GM12874 (cell line): ENCODE measurements around the gene SLC39A3.

Experiments used
- TF ChIP-seq, protein P1 (sequence below): IDR thresholded peaks from 2 replicates; pipeline ENCODE4 v1.5.1; 2011; ENCODE audit warnings: low read depth, mild to moderate bottlenecking, control low read depth, low read length, moderate library complexity; ENCODE audit not compliant: insufficient read depth

SLC39A3 gene

DNA sequence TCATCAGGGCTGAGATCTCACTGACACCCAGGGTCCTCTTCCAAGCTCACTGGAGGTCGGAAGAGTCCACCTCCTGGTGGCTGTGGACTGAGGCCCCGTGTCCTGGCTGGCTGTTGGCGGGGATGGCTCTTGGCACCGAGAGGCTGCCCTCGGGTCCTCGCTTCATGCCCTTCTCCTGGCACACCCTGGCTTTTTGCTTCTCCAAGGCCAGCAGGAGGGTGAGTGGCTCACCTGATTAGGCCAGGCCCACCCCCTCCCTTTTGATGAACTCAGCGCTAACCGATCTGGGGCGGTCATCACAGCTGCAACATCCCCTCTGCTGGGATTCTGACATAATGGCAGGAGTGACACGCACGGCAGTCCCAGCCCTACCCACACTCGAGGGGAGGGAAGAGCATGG is 4.4 kb downstream of the SLC39A3 start:
- TF ChIP-seq, protein P1, sequence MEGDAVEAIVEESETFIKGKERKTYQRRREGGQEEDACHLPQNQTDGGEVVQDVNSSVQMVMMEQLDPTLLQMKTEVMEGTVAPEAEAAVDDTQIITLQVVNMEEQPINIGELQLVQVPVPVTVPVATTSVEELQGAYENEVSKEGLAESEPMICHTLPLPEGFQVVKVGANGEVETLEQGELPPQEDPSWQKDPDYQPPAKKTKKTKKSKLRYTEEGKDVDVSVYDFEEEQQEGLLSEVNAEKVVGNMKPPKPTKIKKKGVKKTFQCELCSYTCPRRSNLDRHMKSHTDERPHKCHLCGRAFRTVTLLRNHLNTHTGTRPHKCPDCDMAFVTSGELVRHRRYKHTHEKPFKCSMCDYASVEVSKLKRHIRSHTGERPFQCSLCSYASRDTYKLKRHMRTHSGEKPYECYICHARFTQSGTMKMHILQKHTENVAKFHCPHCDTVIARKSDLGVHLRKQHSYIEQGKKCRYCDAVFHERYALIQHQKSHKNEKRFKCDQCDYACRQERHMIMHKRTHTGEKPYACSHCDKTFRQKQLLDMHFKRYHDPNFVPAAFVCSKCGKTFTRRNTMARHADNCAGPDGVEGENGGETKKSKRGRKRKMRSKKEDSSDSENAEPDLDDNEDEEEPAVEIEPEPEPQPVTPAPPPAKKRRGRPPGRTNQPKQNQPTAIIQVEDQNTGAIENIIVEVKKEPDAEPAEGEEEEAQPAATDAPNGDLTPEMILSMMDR, result no peak

DNA sequence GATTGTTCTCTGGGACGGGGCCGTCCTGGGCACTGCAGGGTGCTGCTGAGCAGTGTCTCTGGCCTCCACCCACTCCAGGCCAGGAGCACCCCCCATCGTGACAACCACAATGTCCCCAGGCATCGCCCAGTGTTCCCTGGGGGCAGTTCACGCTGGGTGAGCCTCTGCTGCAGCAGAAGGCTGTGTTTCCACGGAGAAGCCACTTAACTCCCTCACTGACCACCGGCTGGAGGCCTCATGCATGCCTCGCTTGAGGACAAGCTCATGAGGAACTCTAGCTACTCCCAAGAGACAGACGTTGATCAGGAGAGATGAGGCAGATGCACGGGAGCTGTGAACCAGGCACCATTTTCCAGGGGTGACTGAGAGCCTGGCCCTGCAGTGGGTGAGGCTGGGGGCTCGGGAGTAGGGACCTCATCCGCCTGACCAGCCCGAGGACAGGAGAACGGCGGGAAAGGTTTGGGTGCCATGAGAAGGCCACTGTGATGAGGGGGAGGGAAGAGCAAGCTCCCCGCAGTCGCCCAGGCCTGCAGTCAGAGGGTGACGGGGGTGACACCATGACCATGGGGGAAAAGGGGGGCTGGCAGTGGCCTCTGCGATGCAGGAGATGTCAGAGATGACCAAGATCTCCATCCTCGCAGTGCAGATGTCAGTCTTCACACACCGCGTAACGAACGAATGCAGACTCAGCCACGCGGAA is 5.1 kb downstream of the SLC39A3 start:
- TF ChIP-seq, protein P1, result no peak

DNA sequence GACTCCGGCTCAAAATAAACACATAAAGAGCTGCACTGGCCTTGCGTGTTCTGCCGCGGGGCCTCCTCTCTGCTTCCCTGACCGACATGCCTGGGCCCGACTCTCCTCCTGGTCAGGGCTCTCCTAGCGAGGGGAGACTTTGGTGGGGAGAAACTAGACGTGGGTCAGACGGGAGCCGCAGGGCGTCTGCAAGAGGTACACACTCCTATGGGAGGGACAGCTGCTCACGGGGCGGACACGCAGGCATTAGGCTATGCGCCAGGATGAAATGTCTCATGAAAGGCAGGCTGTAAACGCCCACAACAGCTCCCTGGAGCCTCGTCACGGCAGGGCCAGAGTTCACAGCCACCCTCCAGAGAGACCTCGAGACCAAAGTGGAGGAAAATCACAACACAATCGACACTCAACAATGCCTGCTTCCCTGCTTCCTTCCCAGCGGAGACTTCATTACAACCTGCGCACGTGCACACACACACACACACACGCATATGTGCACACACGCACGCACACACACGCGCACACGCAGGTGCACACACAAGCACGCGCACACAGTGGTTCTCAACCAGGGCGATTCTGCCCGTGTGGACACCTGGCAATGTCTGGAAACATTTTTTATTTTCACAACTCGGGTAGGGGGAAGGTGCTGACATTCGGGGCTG is 5.8 kb downstream of the SLC39A3 start:
- TF ChIP-seq, protein P1, result no peak

DNA sequence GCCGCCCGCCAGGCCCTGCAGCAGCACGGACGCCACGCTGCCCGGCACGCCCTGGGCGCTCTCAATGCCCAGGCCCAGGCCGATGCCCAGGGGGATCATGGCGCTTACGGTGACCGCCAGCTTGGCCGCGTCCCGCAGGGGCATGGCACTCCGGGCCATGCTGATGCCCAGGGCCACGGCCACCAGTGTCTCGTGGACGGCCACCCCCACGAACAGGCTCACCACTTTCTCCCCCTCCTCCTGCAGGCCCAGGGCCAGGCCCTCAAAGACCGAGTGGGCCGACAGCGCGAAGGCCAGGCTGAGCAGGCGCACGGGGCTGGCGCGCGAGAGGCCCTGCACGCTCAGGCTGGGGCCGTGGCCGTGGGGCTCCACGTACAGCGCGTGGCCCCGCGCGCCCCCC is 6.9 kb downstream of the SLC39A3 start:
- TF ChIP-seq, protein P1, result no peak

DNA sequence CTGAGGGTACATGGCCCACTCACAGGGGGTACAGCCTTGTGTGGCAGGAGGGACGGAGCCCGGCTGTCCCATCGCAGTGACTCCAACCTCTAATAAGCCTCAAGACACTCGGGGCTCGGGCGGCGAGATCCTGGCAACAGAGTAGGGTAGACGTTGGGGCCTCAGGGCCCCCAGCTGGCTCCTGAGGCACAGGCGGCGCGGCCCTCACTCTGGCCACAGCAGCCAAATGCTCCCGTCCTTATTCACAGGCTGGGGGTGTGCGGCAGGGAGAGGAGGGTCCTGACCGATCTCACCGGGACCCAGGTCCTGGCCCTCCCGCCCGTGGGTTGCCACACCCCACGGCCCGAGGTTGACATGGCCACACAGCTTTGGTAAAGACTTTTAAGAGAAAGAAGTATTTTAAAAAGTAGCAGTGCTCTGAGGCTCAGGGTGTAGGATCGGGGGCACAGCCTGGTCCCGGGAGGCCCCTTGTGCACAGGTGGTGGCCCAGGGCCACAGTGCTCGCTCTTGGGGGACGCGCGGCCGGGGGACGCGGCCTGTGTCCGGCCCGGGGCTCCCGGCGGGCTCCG is 7.6 kb downstream of the SLC39A3 start:
- TF ChIP-seq, protein P1, result no peak

DNA sequence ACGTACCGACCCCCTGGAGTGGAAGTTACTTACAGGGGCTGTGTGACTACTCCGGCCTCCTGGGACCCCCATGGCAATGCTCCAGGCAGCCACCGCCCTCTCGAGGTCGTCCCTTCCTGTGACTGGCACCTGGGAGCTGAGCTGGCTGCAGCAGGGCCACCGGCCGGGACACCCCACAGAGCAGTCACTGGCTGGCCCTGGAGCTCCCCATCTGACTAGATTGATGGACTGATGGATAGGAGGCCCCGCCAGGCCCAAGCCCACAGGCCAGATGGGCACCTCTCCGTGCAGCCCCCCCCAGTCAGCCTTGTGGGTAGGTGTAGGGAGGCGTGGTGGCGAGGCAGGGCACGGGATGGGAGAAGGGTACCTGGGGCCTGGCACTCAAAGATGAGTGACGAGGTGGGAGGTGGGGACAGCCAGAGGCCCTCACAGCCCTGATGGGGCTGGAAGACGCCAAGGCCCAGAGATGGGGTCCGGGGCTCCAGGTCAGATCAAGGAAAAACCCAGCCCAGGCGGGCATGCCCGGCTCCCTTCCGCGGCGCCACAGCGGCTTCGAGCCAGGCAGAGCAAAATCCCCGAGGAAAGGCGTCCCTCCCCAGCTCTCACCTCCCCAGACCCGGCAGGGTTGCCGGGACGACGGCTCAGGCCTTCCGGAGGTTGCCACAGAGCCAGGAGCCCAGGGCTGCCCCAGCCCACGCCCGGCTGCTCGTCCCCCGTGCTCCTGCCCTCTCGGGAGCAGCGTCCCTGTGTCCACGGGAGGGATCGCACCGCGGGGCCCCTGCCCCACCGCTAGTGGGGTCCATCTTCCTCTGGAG is 8.4 kb downstream of the SLC39A3 start:
- TF ChIP-seq, protein P1, result no peak
